HEK293 (cell line): ENCODE results near the gene MPPED1.

Experiments used
- CTCF ChIA-PET: fragments of 350-600 bp; formaldehyde crosslinking; extraction: SDS; loops from one replicate; lab custom pipeline; 2021; ENCODE audit warnings: antibody characterized with exemption; lab: Yijun Ruan, JAX
- POLR2A ChIA-PET: fragments of 300-600 bp; formaldehyde crosslinking; extraction: SDS; loops from one replicate; lab custom pipeline; 2020; ENCODE audit warnings: antibody characterized with exemption, inconsistent platforms; lab: Yijun Ruan, JAX
- H3K27ac ChIP-seq: fragments of 200-500 bp; sonication (Bioruptor generic); 2 replicates; pipeline ENCODE4 v1.5.1; 2014; ENCODE audit warnings: low read depth, low read length, control low read depth, inconsistent platforms; ENCODE audit errors: extremely low read depth
- H3K36me3 ChIP-seq, 2 experiments: fragments of 200-500 bp in 1 of 2; sonication (Bioruptor generic) in 1 of 2; 1 replicate in 1 of 2; 2 replicates in 1 of 2; pipeline ENCODE4 v1.5.1; 2014 to 2017; ENCODE audit warnings: inconsistent platforms in 2 of 2, low read length in 2 of 2; ENCODE audit not compliant: control insufficient read depth in 2 of 2, insufficient read depth in 1 of 2
- H3K4me1 ChIP-seq: fragments of 200-500 bp; sonication (Bioruptor generic); 2 replicates; pipeline ENCODE4 v1.5.1; 2014; ENCODE audit warnings: mild to moderate bottlenecking, low read length, inconsistent platforms; ENCODE audit not compliant: control insufficient read depth, insufficient read depth
- H3K4me3 ChIP-seq: 2 replicates; pipeline ENCODE4 v1.5.1; 2011; ENCODE audit warnings: low read depth, mild to moderate bottlenecking, control low read depth, low read length, moderate library complexity
- H3K9me3 ChIP-seq: fragments of 200-500 bp; sonication (Bioruptor generic); 2 replicates; pipeline ENCODE4 v1.5.1; 2014; ENCODE audit warnings: low read depth, low read length, inconsistent platforms; ENCODE audit not compliant: control insufficient read depth, insufficient read depth
- ATF2 ChIP-seq: fragments of 450-650 bp; formaldehyde crosslinking; IDR thresholded peaks from 2 replicates; pipeline ENCODE4 v1.5.1; 2016; ENCODE audit warnings: missing biosample characterization, missing genetic modification characterization, low read depth
- HOXA7 ChIP-seq: sonication (generic); formaldehyde crosslinking; IDR thresholded peaks from 2 replicates; pipeline ENCODE4 v1.8.1; 2022; ENCODE audit warnings: missing genetic modification reagents, borderline replicate concordance
- HOXC10 ChIP-seq: sonication (generic); formaldehyde crosslinking; IDR thresholded peaks from 2 replicates; pipeline ENCODE4 v1.8.1; 2023; ENCODE audit warnings: mild to moderate bottlenecking, missing genetic modification reagents
- HOXD13 ChIP-seq: sonication (generic); formaldehyde crosslinking; IDR thresholded peaks from 2 replicates; pipeline ENCODE4 v1.8.0; 2022; ENCODE audit warnings: missing genetic modification reagents, borderline replicate concordance
- PRDM10 ChIP-seq: fragments of 450-650 bp; formaldehyde crosslinking; IDR thresholded peaks from 2 replicates; pipeline ENCODE4 v1.5.1; 2016; ENCODE audit warnings: missing biosample characterization, missing genetic modification characterization
- REPIN1 ChIP-seq: fragments of 450-650 bp; formaldehyde crosslinking; IDR thresholded peaks from 2 replicates; pipeline ENCODE4 v1.5.1; 2017; ENCODE audit warnings: missing biosample characterization, missing genetic modification characterization, low read depth
- SALL2 ChIP-seq: fragments of 450-650 bp; formaldehyde crosslinking; IDR thresholded peaks from 2 replicates; pipeline ENCODE4 v1.5.0; 2017; ENCODE audit warnings: missing biosample characterization, mild to moderate bottlenecking, missing genetic modification characterization, borderline replicate concordance
- ZIC2 ChIP-seq: fragments of 450-650 bp; formaldehyde crosslinking; IDR thresholded peaks from 2 replicates; pipeline ENCODE4 v1.5.1; 2016; ENCODE audit warnings: missing biosample characterization, missing genetic modification characterization
- ZNF146 ChIP-seq: fragments of 450-650 bp; formaldehyde crosslinking; IDR thresholded peaks from 2 replicates; pipeline ENCODE4 v1.5.1; 2016; ENCODE audit warnings: missing biosample characterization, missing genetic modification characterization
- ZNF362 ChIP-seq: fragments of 450-650 bp; formaldehyde crosslinking; IDR thresholded peaks from 2 replicates; pipeline ENCODE4 v1.5.1; 2016; ENCODE audit warnings: missing biosample characterization, missing genetic modification characterization
- ZNF398 ChIP-seq: fragments of 450-650 bp; formaldehyde crosslinking; IDR thresholded peaks from 2 replicates; pipeline ENCODE4 v1.5.1; 2017; ENCODE audit warnings: missing biosample characterization, missing genetic modification characterization
- ZNF610 ChIP-seq: fragments of 450-650 bp; formaldehyde crosslinking; IDR thresholded peaks from 2 replicates; pipeline ENCODE4 v1.5.1; 2016; ENCODE audit warnings: missing biosample characterization, missing genetic modification characterization, borderline replicate concordance
- ZNF629 ChIP-seq: fragments of 450-650 bp; formaldehyde crosslinking; IDR thresholded peaks from 2 replicates; pipeline ENCODE4 v1.5.1; 2017; ENCODE audit warnings: missing biosample characterization, missing genetic modification characterization
- ZNF658 ChIP-seq: fragments of 450-650 bp; formaldehyde crosslinking; IDR thresholded peaks from 2 replicates; pipeline ENCODE4; 2016; ENCODE audit warnings: missing biosample characterization, missing genetic modification characterization
- ZNF768 ChIP-seq: fragments of 450-650 bp; formaldehyde crosslinking; IDR thresholded peaks from 2 replicates; pipeline ENCODE4 v1.5.1; 2018; ENCODE audit warnings: missing biosample characterization, mild to moderate bottlenecking, missing genetic modification characterization
- ZNF837 ChIP-seq: fragments of 450-650 bp; formaldehyde crosslinking; IDR thresholded peaks from 2 replicates; pipeline ENCODE4 v1.5.1; 2016; ENCODE audit warnings: missing biosample characterization, missing genetic modification characterization
- ZSCAN23 ChIP-seq: fragments of 450-650 bp; formaldehyde crosslinking; IDR thresholded peaks from 2 replicates; pipeline ENCODE4 v1.5.1; 2016; ENCODE audit warnings: missing biosample characterization, missing genetic modification characterization

Gene MPPED1

GRCh38 chr22:43423046-43423445 is 11.2 kb downstream of the MPPED1 start:
- POLR2A ChIA-PET: no interaction called here
- Histone ChIP-seq H3K36me3 (no peaks in the 10 kb centered on the region), H3K4me1 (no peaks in the 10 kb centered on the region), H3K9me3 (no peaks in the 10 kb centered on the region), H3K27ac (no peak overlapping the region), H3K4me3 (no peak overlapping the region)
- CTCF ChIA-PET: interaction anchor here (0.7 kb wide), 2 partner anchors 32 to 93 kb away, joined by 3 to 4 read pairs; no protein-coding TSS in a partner anchor
- no peak for TF ChIP-seq PRDM10 (tag by site-specific recombination)

- Histone ChIP-seq H3K36me3 (no peaks in the 10 kb centered on the region), H3K9me3 (no peaks in the 10 kb centered on the region), H3K27ac (no peak overlapping the region), H3K4me3 (no peak overlapping the region), H3K4me1 (no peaks in the 10 kb centered on the region)
- ChIA-PET POLR2A (no interaction called here), CTCF (interaction anchor here (0.6 kb wide), 2 partner anchors 26 to 438 kb away, joined by 3 to 4 read pairs; partner anchors contain the start of gene SULT4A1)
- TF ChIP-seq ZSCAN23 (tag by site-specific recombination): no peak
- TF ChIP-seq ZNF658 (tag by site-specific recombination): no peak
- TF ChIP-seq HOXC10 (CRISPR knock-in tag): no peak
- TF ChIP-seq ZNF768 (tag by site-specific recombination): no peak
- no peak for TF ChIP-seq REPIN1
- no peak for TF ChIP-seq HOXD13
- TF ChIP-seq ZNF610 (tag by site-specific recombination): no peak
- TF ChIP-seq HOXA7 (CRISPR knock-in tag): no peak
- TF ChIP-seq SALL2 (tag by site-specific recombination): no peak
- TF ChIP-seq ZNF362: no peak
- no peak for TF ChIP-seq ZNF398 (tag by site-specific recombination)
- TF ChIP-seq ZIC2 (tag by site-specific recombination): no peak
- no peak for TF ChIP-seq ATF2 (tag by site-specific recombination)
- no peak for TF ChIP-seq ZNF837 (tag by site-specific recombination)
- TF ChIP-seq ZNF629 (tag by site-specific recombination): no peak
- no peak for TF ChIP-seq ZNF146 (tag by site-specific recombination)
Measured at GRCh38 chr22:43424201-43424600, 12.4 kb downstream of the MPPED1 start.
